HCT116 (cell line): ENCODE results near the gene BCL11A. TPM values are rescaled to one million over a fixed set of nuclear protein-coding genes. Genes with fewer than 3 reads are reported as not detected.

Experiments used
- ATAC-seq: fragments of 200-7000 bp; cut with Tn5 transposase; 2 replicates; pipeline ENCODE4 v1.9.1; 2020; ENCODE audit warnings: mild to moderate bottlenecking, moderate library complexity
- BruUV-seq: library from RNA; stranded (reverse); fragments of 400-500 nt; replicated peaks from 2 replicates; lab custom pipeline; 2021; lab: Mats Ljungman, UMichigan
- CTCF ChIA-PET: fragments of 300-600 bp; sonication (Branson Sonifier 250); formaldehyde crosslinking; loops from one replicate; lab custom pipeline; 2021; ENCODE audit warnings: antibody characterized with exemption; lab: Charles Lee
- POLR2A ChIA-PET: fragments of 300-600, 350-600 bp; sonication (Branson Sonifier 250); formaldehyde crosslinking; loops from one replicate; lab custom pipeline; 2021; ENCODE audit warnings: antibody characterized with exemption; lab: Charles Lee
- RAD21 ChIA-PET, 2 experiments: fragments of 300-600 bp; sonication (Branson Sonifier 250); formaldehyde crosslinking; loops; one replicate each; lab custom pipeline; 2023; ENCODE audit warnings: low total read pairs in 2 of 2; ENCODE audit not compliant: uncharacterized antibody in 2 of 2, unreplicated experiment in 2 of 2, low non-redundant PET in 1 of 2; lab: Charles Lee
- DNase-seq: peaks from one replicate; pipeline ENCODE4 v3.0.0-alpha.2; 2010; ENCODE audit warnings: low read depth, low spot score
- H2AFZ ChIP-seq: fragments of 200-600 bp; shearing (Covaris generic), sonication (generic); 2 replicates; pipeline ENCODE4 v1.6.1; 2017; ENCODE audit warnings: low read depth, mixed run types, mixed read lengths, antibody characterized with exemption, low read length; ENCODE audit not compliant: poor library complexity, severe bottlenecking
- H3K27ac ChIP-seq: 2 replicates; pipeline ENCODE4 v1.5.1; 2012; ENCODE audit warnings: low read depth, low read length
- H3K27me3 ChIP-seq: fragments of 200-600 bp; sonication (generic); 2 replicates; pipeline ENCODE4 v1.6.1; 2016; ENCODE audit warnings: mixed run types, low read length, mixed read lengths; ENCODE audit not compliant: insufficient read depth
- H3K36me3 ChIP-seq, 2 experiments: fragments of 200-500 bp in 1 of 2; fragments of 200-600 bp in 1 of 2; sonication (Bioruptor generic) in 1 of 2; sonication (generic) in 1 of 2; 2 replicates each; pipeline versions ENCODE4 v1.5.1 to v1.6.1; 2014 to 2016; ENCODE audit warnings: low read length in 2 of 2, inconsistent platforms in 1 of 2, mixed read lengths in 1 of 2, mixed run types in 1 of 2; ENCODE audit not compliant: insufficient read depth in 2 of 2, control insufficient read depth in 1 of 2
- H3K4me1 ChIP-seq, 2 experiments: fragments of 200-600 bp in 1 of 2; sonication (generic) in 1 of 2; 2 replicates each; pipeline versions ENCODE4 v1.5.1 to v1.6.1; 2012 to 2017; ENCODE audit warnings: low read length in 2 of 2, inconsistent platforms in 1 of 2, mild to moderate bottlenecking in 1 of 2, mixed read lengths in 1 of 2, mixed run types in 1 of 2, moderate library complexity in 1 of 2; ENCODE audit not compliant: insufficient read depth in 2 of 2, control insufficient read depth in 1 of 2
- H3K4me2 ChIP-seq: fragments of 200-600 bp; sonication (generic); 2 replicates; pipeline ENCODE4 v1.6.1; 2017; ENCODE audit warnings: mixed run types, low read length, mixed read lengths
- H3K4me3 ChIP-seq, 2 experiments: fragments of 200-600 bp in 1 of 2; sonication (generic) in 1 of 2; replicated peaks in 1 of 2; 2 replicates each; pipeline ENCODE4 v1.5.1; 2011 to 2016; ENCODE audit warnings: low read length in 2 of 2, control low read depth in 1 of 2, low read depth in 1 of 2, mild to moderate bottlenecking in 1 of 2, mixed read lengths in 1 of 2, mixed run types in 1 of 2
- H3K79me2 ChIP-seq: fragments of 200-600 bp; sonication (generic); 2 replicates; pipeline ENCODE4 v1.6.1; 2017; ENCODE audit warnings: mild to moderate bottlenecking, mixed run types, low read length, moderate library complexity, mixed read lengths; ENCODE audit not compliant: insufficient read depth
- H3K9ac ChIP-seq: fragments of 200-600 bp; sonication (generic); 2 replicates; pipeline ENCODE4 v1.6.1; 2016; ENCODE audit warnings: low read length, mixed read lengths
- H3K9me2 ChIP-seq: fragments of 200-600 bp; sonication (generic), shearing (Covaris generic); 2 replicates; pipeline ENCODE4 v1.6.1; 2017; ENCODE audit warnings: mixed run types, mild to moderate bottlenecking, moderate library complexity; ENCODE audit not compliant: insufficient read depth
- H3K9me3 ChIP-seq, 2 experiments: fragments of 200-500 bp in 1 of 2; fragments of 200-600 bp in 1 of 2; sonication (Bioruptor generic) in 1 of 2; sonication (generic) in 1 of 2; 2 replicates each; pipeline ENCODE4 v1.6.1; 2014 to 2017; ENCODE audit warnings: low read length in 2 of 2, mixed read lengths in 2 of 2, inconsistent platforms in 1 of 2, low read depth in 1 of 2, mild to moderate bottlenecking in 1 of 2, mixed run types in 1 of 2, moderate library complexity in 1 of 2; ENCODE audit not compliant: control insufficient read depth in 1 of 2, insufficient read depth in 1 of 2
- H4K20me1 ChIP-seq: fragments of 200-600 bp; sonication (generic), shearing (Covaris generic); 2 replicates; pipeline ENCODE4 v1.6.1; 2017; ENCODE audit warnings: mixed run types, mild to moderate bottlenecking, moderate library complexity; ENCODE audit not compliant: insufficient read depth
- ATF3 ChIP-seq: IDR thresholded peaks from 2 replicates; pipeline ENCODE4 v1.6.1; 2012
- CBX3 ChIP-seq: IDR thresholded peaks from 2 replicates; pipeline ENCODE4 v1.6.1; 2012; ENCODE audit warnings: low read depth
- CEBPB ChIP-seq: IDR thresholded peaks from 2 replicates; pipeline ENCODE4 v1.6.1; 2012; ENCODE audit warnings: low read depth
- CTCF ChIP-seq, 3 experiments: fragments of 200-600 bp in 1 of 3; sonication (generic) in 1 of 3; IDR thresholded peaks in 2 of 3; conservative IDR thresholded peaks in 1 of 3; 2 replicates each; pipeline ENCODE4 v1.5.1; 2012 to 2017; ENCODE audit warnings: low read depth in 2 of 3, low read length in 2 of 3, antibody characterized with exemption in 1 of 3, borderline replicate concordance in 1 of 3, control low read depth in 1 of 3, mild to moderate bottlenecking in 1 of 3, mixed read lengths in 1 of 3, mixed run types in 1 of 3, moderate library complexity in 1 of 3; ENCODE audit not compliant: insufficient read depth in 1 of 3
- ELF1 ChIP-seq: IDR thresholded peaks from 2 replicates; pipeline ENCODE4 v1.6.1; 2012; ENCODE audit warnings: low read depth, borderline replicate concordance
- EZH2 ChIP-seq: fragments of 200-600 bp; sonication (generic); IDR thresholded peaks from 2 replicates; pipeline ENCODE4 v1.6.1; 2017; ENCODE audit warnings: antibody characterized with exemption, mixed run types
- EZH2phosphoT487 ChIP-seq: fragments of 200-600 bp; IDR thresholded peaks from 2 replicates; pipeline ENCODE4 v1.6.1; 2018; ENCODE audit warnings: antibody characterized with exemption, borderline replicate concordance
- FOSL1 ChIP-seq: IDR thresholded peaks from 2 replicates; pipeline ENCODE4 v1.6.1; 2012; ENCODE audit warnings: low read depth
- MAX ChIP-seq: IDR thresholded peaks from 2 replicates; pipeline ENCODE4 v1.6.1; 2012
- POLR2A ChIP-seq: IDR thresholded peaks from 2 replicates; pipeline ENCODE4 v1.7.0; 2011; ENCODE audit warnings: borderline replicate concordance; ENCODE audit not compliant: insufficient read depth, insufficient read length; ENCODE audit errors: extremely low read depth
- RAD21 ChIP-seq: IDR thresholded peaks from 2 replicates; pipeline ENCODE4 v1.6.1; 2012; ENCODE audit warnings: low read depth, mild to moderate bottlenecking
- REST ChIP-seq: IDR thresholded peaks from 2 replicates; pipeline ENCODE4 v1.6.1; 2012; ENCODE audit warnings: low read depth
- SIN3A ChIP-seq: IDR thresholded peaks from 2 replicates; pipeline ENCODE4 v1.6.1; 2012; ENCODE audit warnings: low read depth
- SP1 ChIP-seq: IDR thresholded peaks from 2 replicates; pipeline ENCODE4 v1.6.1; 2012; ENCODE audit warnings: low read depth
- SRF ChIP-seq: IDR thresholded peaks from 2 replicates; pipeline ENCODE4 v1.6.1; 2012; ENCODE audit warnings: low read depth
- YY1 ChIP-seq: IDR thresholded peaks from 2 replicates; pipeline ENCODE4 v1.6.1; 2011; ENCODE audit warnings: low read length, low read depth, moderate library complexity, mild to moderate bottlenecking; ENCODE audit not compliant: insufficient replicate concordance; ENCODE audit errors: extremely low read depth
- ZBTB33 ChIP-seq: IDR thresholded peaks from 2 replicates; pipeline ENCODE4 v1.6.1; 2011; ENCODE audit warnings: mild to moderate bottlenecking, low read length, moderate library complexity; ENCODE audit not compliant: insufficient replicate concordance; ENCODE audit errors: extremely low read depth
- ZFX ChIP-seq: fragments of 450-650 bp; IDR thresholded peaks from 2 replicates; pipeline ENCODE4 v1.6.1; 2017
- ZNF274 ChIP-seq: fragments of 200-500 bp; sonication (Bioruptor generic); IDR thresholded peaks from 2 replicates; pipeline ENCODE4 v1.6.1; 2014; ENCODE audit warnings: mild to moderate bottlenecking, low read depth, low read length, inconsistent platforms
- intact Hi-C: fragments of 100-400 bp; cut with micrococcal nuclease; formaldehyde crosslinking; loops from 2 replicates; pipeline ENCODE4 v1.10.0; 2022
- total RNA-seq: library from RNA; stranded (reverse); gene quantifications from one replicate; pipeline ENCODE4 v1.2.1, GENCODE V29; 2021; ENCODE audit not compliant: unreplicated experiment

Gene BCL11A
- total RNA-seq, 1 experiment from 2014 or later = 0.71 TPM

GRCh38 chr2:60484133-60484645, 69.3 kb downstream of the BCL11A start:
- no peaks in the 10 kb centered on the region for H3K4me1 ChIP-seq
- no TSS peak for BruUV-seq
- no peaks in the 10 kb centered on the region for H3K79me2 ChIP-seq
- TF ChIP-seq ZFX (no peak), CEBPB (no peak), CBX3 (no peak), SRF (no peak), MAX (no peak), SIN3A (no peak), EZH2phosphoT487 (no peak), ZNF274 (no peak), ELF1 (no peak), CTCF (IDR thresholded peaks at IDR 0.05 in 2 of 3, conservative IDR thresholded peaks at IDR 0.05 in 1 of 3; ENCODE audit: borderline replicate concordance in 1 of 3, insufficient read depth in 1 of 3, low read depth in 2 of 3, low read length in 2 of 3) (no peak), FOSL1 (no peak), REST (no peak), EZH2 (no peak), YY1 (no peak), SP1 (no peak), ATF3 (no peak), ZBTB33 (no peak), POLR2A (no peak), RAD21 (no peak)
- H2AFZ ChIP-seq = no peak overlapping the region
- H3K27me3 ChIP-seq = peaks cover 52% of the 10 kb centered on the region
- DNase-seq (no peak), ATAC-seq (no peak)
- no peaks in the 10 kb centered on the region for H3K9me3 ChIP-seq
- intact Hi-C loops = no loop called here
- no peaks in the 10 kb centered on the region for H4K20me1 ChIP-seq
- no peak overlapping the region for H3K27ac ChIP-seq
- no peaks in the 10 kb centered on the region for H3K36me3 ChIP-seq
- H3K9ac ChIP-seq = no peak overlapping the region
- POLR2A ChIA-PET = no interaction called here
- RAD21 ChIA-PET = no interaction called here
- H3K9me2 ChIP-seq = no peaks in the 10 kb centered on the region
- CTCF ChIA-PET = no interaction called here
- H3K4me3 ChIP-seq = no peak overlapping the region
- H3K4me2 ChIP-seq = no peak overlapping the region
